Pancreas (tissue), 10 donors: ENCODE data around the gene SNX24. TPM values are rescaled to one million over a fixed set of nuclear protein-coding genes. Genes with fewer than 3 reads are reported as not detected.

Experiments used
- ATAC-seq, 4 donors: fragments of 200-7000 bp; cut with Tn5 transposase; one replicate each; pipeline versions ENCODE4 v1.8.0 to v1.9.1; 2020; ENCODE audit warnings: mild to moderate bottlenecking in 4 of 4, moderate library complexity in 4 of 4
- DNase-seq, 6 donors: peaks; one replicate each; pipeline ENCODE4 v3.0.0-alpha.2; 2020
- FAIRE-seq: peaks from 2 replicates; lab custom pipeline; 2012; peaks lifted over from hg19 to GRCh38; lab: Jason Lieb, UNC
- H3K27ac ChIP-seq, 4 donors: fragments of 200-600 bp; sonication (generic); 1 replicate in 3 of 4; 2 replicates in 1 of 4; pipeline versions ENCODE4 v1.5.0 to v1.8.0; 2020
- H3K27me3 ChIP-seq, 4 donors: fragments of 200-600 bp; one replicate each; pipeline ENCODE4 v1.8.0; 2021
- H3K36me3 ChIP-seq, 3 donors: fragments of 200-600 bp; sonication (generic) in 1 of 3; one replicate each; pipeline versions ENCODE4 v1.5.0 to v1.8.0; 2020 to 2021
- H3K4me1 ChIP-seq, 3 donors: fragments of 200-600 bp; one replicate each; pipeline ENCODE4 v1.8.0; 2021
- H3K4me3 ChIP-seq, 4 donors: fragments of 200-600 bp; sonication (generic) in 2 of 4; one replicate each; pipeline versions ENCODE4 v1.5.0 to v1.8.0; 2020 to 2021
- H3K9me3 ChIP-seq, 4 donors: fragments of 200-600 bp; one replicate each; pipeline ENCODE4 v1.8.0; 2021
- CTCF ChIP-seq, 4 donors: fragments of 200-600 bp; sonication (generic) in 3 of 4; IDR thresholded peaks; one replicate each; pipeline versions ENCODE4 v1.5.0 to v1.8.0; 2021; ENCODE audit warnings: antibody characterized with exemption in 4 of 4
- WGBS, 2 donors: extraction: QIAGEN DNeasy Blood & Tissue Kit; methylation state at CpG; one replicate each; pipeline ENCODE4 v1.1.7; 2013; 5-methylcytosine and 5-hydroxymethylcytosine counted together
- intact Hi-C, 3 donors: fragments of 100-400 bp; cut with DNase I; formaldehyde crosslinking; loops; one replicate each; pipeline versions ENCODE4 v1.11.1 to v1.14.2; 2022
- polyA plus RNA-seq, 2 donors: library from polyadenylated mRNA; stranded (reverse); fragments of 200-250 nt; gene quantifications; one replicate each; pipeline ENCODE4 v1.2.3, GENCODE V29; 2013
- total RNA-seq, 6 donors: library from RNA; stranded (reverse); fragmentation: NEBNext Ultra II Directional in 4 of 6; extraction: Animal tissue kit (Norgen Biotek cat#: 25700) in 4 of 6; gene quantifications; one replicate each; pipeline versions ENCODE4 v1.2.1 to v1.2.4, GENCODE V29; 2021 to 2023
- donor health status: healthy with polysubstance abuse.
- donor health status: DM: no; HTN: no; CAD: no; lungs with moderate emphysema.
- donor health status: DM: no; HTN: no; CAD: no.
- donor health status: control.
- donor health status: control.
- donor health status: Bipolar disorder and iron deficiency.
- donor health status: DM: yes; HTN: yes; CAD: no.
- donor health status: DM: no; HTN: no; CAD: no.
- donor health status: DM: no; HTN: no; CAD: no.
- donor health status: DM: yes; HTN: yes; CAD: no.

Gene SNX24
- total and polyA plus RNA-seq, 8 donors = 5.2 to 10.0 (median 6.9) TPM

- FAIRE-seq = no peak
- intact Hi-C loops = no loop called here
- no peaks in the 10 kb centered on the region for H3K4me1 ChIP-seq
- ATAC-seq = no peak
- no peaks in the 10 kb centered on the region for H3K36me3 ChIP-seq
- H3K27ac ChIP-seq = no peak overlapping the region
- no peak for TF ChIP-seq CTCF (IDR thresholded peaks at IDR 0.05)
- no peaks in the 10 kb centered on the region for H3K27me3 ChIP-seq
- H3K9me3 ChIP-seq = peaks cover 0 to 3% (median 0%) of the 10 kb centered on the region in 4 donors
- H3K4me3 ChIP-seq = no peak overlapping the region
- DNase-seq = no peak
These were observed 112.0 kb downstream of the SNX24 start for GRCh38 chr5:122957457-122957856.

DNA sequence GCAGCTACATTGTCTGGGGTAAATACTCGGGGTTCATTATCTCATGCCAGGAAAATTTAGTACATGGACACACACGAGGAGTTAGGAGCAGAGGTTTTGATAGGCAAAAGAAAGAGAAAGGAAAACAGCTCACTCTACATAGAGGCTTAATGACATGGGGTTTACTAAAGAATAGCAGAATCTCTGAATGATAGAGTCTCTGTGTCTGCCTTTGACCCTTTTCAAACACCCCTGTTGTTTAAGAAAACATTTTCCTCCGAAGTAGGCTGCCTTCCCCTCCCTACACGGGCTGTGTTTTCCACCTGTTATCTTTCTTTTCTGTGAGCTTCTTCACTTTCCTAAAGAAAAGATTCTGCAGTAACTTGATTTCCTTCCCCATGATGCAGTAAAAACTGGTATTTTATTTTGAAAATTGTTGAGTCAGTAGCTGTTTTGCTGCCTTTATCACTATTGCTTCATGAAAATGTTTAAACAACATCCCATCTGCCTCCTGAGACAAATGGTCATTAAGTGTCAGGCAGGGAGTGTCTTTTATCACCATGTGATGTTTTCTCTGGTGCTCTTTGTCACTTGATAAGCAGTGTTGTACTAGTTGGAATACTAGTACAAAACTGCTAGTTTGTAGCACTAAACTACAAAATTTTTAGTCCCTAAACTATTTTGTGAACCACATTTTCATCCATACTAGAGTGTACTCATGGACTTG, 114.5 kb downstream of the SNX24 start:
- 32 to 51% methylated on average over 4 of the region's 4 CpGs for WGBS, 2 donors
- Histone ChIP-seq H3K9me3 (peaks cover 0 to 3% (median 0%) of the 10 kb centered on the region in 4 donors), H3K27ac (no peak overlapping the region), H3K4me3 (no peak overlapping the region), H3K4me1 (peaks cover 0 to under 1% (median 0%) of the 10 kb centered on the region in 3 donors), H3K36me3 (no peaks in the 10 kb centered on the region), H3K27me3 (no peaks in the 10 kb centered on the region)
- no peak for ATAC-seq
- no peak for TF ChIP-seq CTCF (IDR thresholded peaks at IDR 0.05)
- DNase-seq = no peak
- FAIRE-seq = no peak
- intact Hi-C loops = no loop called here

DNA sequence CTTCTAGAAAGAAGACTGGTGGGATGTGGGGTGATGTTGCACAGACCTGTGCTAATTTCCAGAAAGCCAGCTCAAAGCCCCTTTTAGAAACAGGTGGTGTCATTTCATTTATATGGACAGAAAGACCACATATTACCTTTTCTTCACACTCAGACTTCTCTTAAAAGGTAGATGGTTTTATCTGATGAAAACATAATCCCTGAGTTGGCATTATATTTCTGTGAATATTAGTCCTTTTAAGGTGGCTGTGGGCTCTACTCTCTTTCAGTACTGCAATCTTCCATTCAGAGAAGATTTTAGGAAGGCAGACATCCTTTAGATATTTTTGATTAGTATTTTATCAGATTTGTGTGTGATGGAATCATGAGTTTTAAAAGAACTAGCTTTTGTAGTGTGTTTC, 117.9 kb downstream of the SNX24 start:
- intact Hi-C loops = no loop called here
- Histone ChIP-seq H3K36me3 (no peaks in the 10 kb centered on the region), H3K4me1 (peaks cover 9 to 13% (median 9%) of the 10 kb centered on the region in 3 donors), H3K9me3 (no peaks in the 10 kb centered on the region), H3K4me3 (no peak overlapping the region), H3K27me3 (no peaks in the 10 kb centered on the region), H3K27ac (no peak overlapping the region)
- TF ChIP-seq CTCF (IDR thresholded peaks at IDR 0.05) = no peak
- FAIRE-seq (no peak), ATAC-seq (no peak), DNase-seq (no peak)

- FAIRE-seq (no peak), DNase-seq (peak in 1 of 6 donors; percentile 29)
- 24 to 44% methylated on average over 1 of the region's 1 CpG for WGBS, 2 donors
These were observed 119.7 kb downstream of the SNX24 start for GRCh38 chr5:122965111-122965510.

More at GRCh38 chr5:122965111-122965510, 119.7 kb downstream of the SNX24 start:
- H3K27me3 ChIP-seq = no peaks in the 10 kb centered on the region
- peak; percentile 51 to 89 (median 67) for ATAC-seq
- no peaks in the 10 kb centered on the region for H3K9me3 ChIP-seq
- peaks cover 9 to 13% (median 9%) of the 10 kb centered on the region in 3 donors for H3K4me1 ChIP-seq
- H3K27ac ChIP-seq = no peak overlapping the region
- no peak overlapping the region for H3K4me3 ChIP-seq
- intact Hi-C loops = no loop called here
- H3K36me3 ChIP-seq = no peaks in the 10 kb centered on the region
- no peak for TF ChIP-seq CTCF (IDR thresholded peaks at IDR 0.05)
